Muscle of back (tissue), 11 donors: Measurements from ENCODE around the gene DCAF6. TPM values are rescaled to one million over a fixed set of nuclear protein-coding genes. Genes with fewer than 3 reads are reported as not detected.

Experiments used
- DNase-seq, 3 donors: peaks; one replicate each; pipeline versions ENCODE4 v3.0.0 to v3.0.0-alpha.2; 2013
- polyA plus RNA-seq, 10 donors: library from polyadenylated mRNA; unstranded; fragments of 120-200 nt; gene quantifications; one replicate each; pipeline ENCODE4 v1.2.1, GENCODE V29; 2013; ENCODE audit not compliant: insufficient read length in 10 of 10

The DCAF6 gene
- polyA plus RNA-seq, 10 donors = 93.3 to 151 (median 111) TPM

DNA sequence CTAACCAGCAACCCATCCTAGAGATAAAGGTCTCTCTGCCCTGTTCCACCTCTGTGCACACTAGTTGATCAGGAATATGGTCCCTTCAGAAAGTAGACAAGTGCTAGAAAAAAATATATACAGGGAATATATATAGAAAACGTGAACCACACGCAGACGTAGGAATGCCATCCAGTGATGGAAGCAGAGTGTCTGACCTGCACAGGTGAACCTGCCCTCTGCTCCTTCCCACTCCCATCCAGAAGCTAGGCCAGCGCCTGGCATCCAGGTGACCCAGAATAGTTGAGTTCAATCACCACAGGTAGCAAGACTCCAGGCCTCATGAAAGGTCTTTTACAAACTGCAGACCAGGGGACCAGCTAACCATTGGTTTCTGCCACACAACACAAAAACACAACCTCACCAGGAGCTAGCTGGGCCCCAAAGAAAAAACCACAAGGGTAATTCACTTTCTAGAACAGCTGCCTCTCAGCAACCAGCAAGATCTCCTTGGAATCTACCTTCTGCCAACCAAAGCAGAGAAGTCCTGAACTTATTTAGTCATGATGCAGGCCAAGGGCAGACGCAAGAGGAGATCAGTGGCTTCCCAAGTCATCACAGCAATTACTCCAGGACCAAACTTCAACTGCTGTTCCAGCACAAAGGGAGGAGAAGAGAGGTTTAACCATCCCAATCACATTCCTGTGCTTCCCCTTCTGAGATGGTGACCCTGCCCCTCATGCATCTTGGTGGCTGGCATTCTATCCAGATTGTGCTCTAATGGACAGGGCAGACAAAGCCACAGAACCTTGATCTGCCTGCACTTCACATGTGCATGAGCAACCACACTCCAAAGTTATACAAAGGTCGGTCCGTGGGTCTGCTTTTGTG lies 147.2 kb downstream of the DCAF6 start:
- DNase-seq = no peak

GRCh38 chr1:168084396-168085231 lies 148.1 kb downstream of the DCAF6 start:
- DNase-seq = peak in 2 of 3 donors; percentile 63 to 79

DNA sequence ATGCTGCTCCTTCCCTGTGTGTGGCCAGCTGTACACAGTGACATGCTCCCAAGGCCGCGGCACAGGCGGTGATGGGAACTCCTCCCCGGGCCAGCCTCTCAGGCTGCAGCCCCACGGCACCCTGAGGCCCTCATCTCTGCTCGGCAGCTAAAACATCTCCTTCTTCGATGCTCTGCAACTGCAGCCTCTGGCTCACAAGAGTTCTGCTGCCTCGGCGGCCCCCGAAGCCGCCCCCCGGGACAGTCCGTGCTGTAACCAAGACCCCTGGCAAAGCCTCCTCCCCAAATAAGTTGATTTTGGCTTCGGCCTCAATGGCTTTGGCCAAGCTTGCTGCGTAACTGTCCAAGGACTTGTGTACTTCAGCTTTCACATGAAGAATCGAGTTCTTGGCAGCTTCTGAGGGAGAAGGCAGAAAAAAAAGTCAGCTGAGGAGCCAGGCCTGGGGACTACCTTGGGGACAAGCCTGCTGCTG lies 149.0 kb downstream of the DCAF6 start:
- DNase-seq = peak in 2 of 3 donors; percentile 63 to 85

DNA sequence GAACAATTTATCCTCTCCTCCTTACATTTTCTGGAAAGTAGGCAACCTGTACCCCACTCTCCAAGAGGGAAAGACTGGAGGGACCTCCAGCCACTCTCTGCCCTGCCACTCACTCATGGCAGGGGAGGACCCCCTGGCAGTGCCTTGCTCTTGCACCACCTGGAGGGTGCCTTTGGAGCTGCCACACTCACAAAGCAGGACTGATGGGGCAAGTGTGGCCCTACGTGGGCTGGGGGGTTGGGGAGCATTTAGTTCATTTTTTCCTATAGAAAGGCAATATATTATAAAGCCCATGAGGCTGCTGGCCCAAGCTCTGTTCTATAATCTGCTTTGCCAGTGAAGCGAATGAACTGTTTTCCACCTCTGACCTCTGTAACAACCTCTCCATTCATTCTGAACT lies 150.0 kb downstream of the DCAF6 start:
- DNase-seq = no peak

- no peak for DNase-seq
Measured at GRCh38 chr1:168087696-168088095, 151.2 kb downstream of the DCAF6 start.

DNA sequence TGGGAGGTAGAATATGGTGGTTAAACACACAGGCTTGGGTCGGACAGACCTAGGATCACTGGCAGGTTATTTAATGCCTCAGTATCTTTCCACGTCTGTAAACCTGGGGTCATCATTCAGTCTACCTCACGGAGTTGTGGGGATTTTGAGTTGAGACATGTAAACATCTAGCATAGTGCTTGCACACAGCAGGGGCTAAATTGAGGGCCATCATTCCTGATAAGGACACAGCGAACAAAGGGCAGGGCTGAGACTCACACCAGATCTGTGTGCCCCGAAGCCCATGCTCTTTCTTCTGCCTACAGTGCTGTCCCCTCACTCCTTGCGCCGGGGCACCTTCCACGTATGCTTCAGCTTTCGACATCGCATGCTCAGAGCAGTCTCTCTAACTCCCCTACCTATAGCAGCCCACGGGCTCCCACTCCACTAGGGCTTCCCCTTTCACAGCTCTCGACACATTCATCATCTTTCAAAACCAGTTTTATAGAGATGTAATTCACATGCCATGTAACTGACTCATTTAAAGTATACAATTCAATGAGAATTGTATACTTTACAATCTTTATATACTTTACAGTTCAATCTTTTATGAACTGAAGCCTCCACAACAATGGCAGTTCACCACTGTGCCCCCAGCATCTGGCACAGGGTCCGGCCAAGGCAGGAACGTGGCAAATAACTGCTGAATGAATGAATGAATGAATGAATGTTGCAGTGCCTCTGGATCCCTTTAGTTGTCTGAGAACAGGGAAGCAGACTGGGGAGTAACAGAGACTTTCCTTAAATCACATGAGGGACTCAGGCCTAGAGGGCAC lies 152.2 kb downstream of the DCAF6 start:
- DNase-seq = no peak

DNA sequence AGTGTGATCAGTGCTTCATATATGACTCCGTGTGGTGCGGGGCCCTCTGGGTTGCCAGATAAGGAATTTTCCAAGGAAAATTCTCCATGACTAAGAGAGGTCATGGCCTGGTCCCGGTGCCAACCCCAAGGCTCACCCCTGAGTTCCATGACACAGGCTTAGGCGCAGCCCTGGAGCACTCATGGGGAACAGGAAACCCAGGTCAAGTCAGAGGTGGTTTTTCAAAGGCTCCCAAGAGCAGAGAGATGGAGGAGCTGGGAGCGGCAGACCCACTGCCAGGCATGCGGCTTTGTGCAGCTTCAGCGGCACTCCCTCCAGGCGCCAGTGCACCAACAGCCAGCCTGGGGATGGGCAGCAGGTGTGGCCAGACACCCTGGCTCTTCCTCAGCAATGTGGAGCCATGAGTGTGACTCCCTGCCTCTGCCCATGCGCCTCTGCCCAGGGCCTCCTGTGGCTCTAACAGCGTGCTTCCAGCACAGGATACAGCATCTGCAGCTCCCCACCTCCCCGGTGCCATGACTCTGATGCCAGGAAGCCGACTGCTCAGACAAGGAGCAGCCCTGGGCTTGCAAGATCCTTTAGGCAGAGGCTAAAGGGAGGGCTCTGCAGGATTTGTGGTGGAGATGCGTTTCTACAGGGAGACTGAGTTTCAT lies 153.0 kb downstream of the DCAF6 start:
- no peak for DNase-seq

DNA sequence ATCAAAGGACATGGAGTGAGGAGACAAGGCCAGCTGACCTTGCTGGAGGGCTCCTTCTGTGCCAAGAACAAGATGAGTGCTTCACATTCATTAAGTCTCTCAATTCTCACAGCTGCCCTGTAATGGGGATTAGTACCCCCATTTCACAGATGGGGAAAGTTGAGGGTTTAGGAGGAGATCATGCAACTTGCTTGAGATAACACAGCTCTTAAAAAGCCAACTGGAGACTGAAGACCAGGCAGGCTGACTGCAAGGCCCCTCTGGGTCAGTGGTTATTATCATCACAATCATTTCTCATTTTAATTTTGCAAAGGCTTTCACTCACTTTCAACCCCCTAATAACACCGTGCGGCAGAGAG lies 153.5 kb downstream of the DCAF6 start:
- no peak for DNase-seq

DNA sequence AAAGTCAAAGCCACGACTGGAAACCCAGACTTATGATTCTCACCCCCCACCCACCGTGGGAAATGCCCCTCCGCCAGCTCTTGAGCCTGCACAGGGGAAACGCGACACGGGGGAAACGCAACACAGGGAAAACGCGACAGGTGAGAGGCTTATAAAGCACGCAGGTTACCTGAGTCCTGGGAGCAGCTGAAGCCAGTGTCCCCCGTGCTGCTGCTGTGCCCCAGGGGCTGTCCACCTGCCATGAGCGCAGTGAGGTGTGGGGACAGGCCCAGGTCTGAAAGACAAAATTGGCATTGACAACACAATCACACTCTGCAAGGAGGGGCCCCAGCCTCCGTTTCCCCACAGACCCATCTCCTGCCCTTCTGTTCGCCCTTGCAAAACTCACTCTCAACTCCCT lies 153.9 kb downstream of the DCAF6 start:
- DNase-seq = no peak

- no peak for DNase-seq
Measured at GRCh38 chr1:168091063-168091462, 154.6 kb downstream of the DCAF6 start.

DNA sequence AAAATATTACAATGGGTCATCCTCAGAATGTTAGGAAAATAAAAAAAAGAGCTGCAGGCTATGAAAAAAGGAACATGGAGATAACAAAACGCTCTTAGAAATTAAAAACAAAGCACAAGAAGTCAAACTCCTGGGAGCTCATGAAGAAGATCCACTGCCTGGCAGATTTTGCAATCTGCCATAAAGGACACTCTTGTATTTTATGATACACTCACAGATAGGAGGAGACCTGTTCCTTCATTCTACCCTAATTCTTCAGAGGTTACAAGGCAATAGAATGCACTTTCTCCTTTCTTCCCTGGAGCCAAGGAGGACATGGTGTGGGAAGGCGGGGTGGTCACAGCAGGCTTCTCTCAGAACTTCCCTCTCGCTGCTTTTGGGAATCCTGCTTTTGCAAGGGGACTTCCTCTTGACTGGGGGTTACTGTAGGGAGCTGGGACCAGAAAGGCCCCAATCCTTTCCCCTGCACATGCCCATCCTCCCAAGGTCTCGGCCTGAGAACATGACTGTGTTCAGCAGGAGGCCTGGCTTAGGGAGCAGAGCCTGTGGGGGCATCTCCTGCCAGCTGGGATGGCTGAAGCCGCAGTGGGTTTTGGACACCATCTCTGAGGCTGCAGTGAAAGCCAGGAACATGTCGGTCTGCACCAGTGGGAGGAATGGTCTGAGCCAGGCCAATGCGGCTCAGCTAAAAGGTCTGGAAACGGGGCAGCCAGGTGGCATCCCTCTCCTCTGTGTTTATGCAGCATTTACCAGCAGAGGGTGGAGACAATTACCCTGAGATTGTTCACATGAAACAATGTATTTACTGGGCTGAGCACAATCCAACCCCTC lies 155.5 kb downstream of the DCAF6 start:
- no peak for DNase-seq

DNA sequence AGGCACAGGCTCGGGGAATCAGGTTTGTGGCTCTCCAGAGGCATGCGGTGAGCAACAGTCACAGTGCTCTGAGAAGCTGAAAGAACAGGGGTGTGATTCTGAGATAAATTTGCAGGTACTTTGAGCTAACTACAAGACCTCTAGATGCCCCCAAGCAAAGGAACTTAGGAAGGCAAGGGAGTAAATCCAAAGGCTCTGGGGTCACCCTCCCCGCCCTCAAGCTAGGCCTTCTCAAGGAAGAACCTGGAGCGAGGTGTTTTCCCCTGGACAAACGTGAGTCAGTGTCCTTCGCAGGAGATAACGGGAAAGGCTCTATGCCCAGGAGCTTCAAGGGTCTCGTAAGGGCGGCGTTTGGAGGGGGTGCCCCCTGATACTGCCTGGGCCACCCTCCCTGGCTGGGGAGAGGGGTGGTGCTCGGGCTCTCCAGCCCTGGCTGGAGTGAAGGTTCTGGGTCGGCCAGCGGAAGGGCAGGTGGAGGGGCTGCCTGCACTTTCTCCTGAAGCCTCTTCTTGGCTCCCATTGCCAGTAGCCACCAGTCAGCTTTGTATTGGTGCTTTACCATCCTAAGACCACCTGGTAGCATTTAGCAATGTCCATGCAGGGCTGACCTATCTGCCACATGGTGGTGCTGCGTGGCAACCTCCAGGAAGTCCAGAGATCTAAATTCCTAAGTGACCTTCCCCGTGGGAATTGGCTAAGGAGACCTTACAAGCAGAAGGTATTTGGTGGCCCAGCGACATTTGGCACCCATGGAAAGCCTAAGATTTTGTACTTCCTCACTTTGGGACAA lies 156.3 kb downstream of the DCAF6 start:
- DNase-seq = no peak

DNA sequence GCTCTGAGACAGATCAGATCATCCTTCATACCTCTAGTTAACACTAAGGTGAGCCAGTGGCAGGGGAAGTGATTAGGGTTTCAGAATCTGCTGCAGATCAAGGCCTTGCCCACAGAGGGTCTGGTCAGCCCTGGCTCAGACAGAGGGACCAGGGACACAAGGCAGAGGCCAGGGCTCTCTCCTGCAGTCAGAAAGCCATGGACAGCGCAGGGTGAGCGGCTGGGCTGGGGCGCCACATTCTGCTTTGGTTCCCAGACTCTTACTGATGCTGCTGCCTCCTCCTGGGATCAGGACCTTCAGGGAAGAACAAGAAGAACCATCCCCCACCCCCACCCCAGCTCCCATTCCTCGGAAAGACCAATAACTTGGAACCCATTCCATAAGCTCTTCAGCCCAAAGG lies 157.1 kb downstream of the DCAF6 start:
- no peak for DNase-seq

DNA sequence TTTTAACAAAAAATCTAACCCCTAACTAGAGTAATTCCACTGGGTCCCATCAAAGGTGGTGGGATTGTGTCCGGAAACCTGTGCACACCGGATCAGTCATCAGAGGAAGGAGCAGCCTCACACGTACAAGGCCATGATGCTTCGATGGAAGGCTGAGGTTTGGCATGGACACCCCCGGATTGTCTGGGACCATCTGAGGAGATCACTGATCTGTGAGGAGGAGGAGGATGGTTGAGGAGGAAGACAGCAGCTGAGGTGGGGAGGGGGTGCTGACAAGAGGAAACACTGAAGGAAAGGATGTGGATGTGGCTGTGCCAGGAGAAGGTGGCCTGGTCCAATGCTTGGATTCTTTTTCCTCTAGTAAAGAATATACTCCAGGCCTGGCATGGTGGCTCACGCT lies 159.0 kb downstream of the DCAF6 start:
- no peak for DNase-seq

- DNase-seq = no peak
Measured at GRCh38 chr1:168096296-168097165, 160.0 kb downstream of the DCAF6 start.

- no peak for DNase-seq
Measured at GRCh38 chr1:168097921-168098528, 161.5 kb downstream of the DCAF6 start.

- DNase-seq = no peak
Measured at GRCh38 chr1:168098534-168099320, 162.2 kb downstream of the DCAF6 start.
